ENCODE data around the gene ORM2. TPM values are rescaled to one million over a fixed set of nuclear protein-coding genes. Genes with fewer than 3 reads are reported as not detected.
"Not testable (repeated sequence)": the region's sequence is repeated elsewhere in the genome, so short reads cannot be mapped to it uniquely, and the experiment has no call there.

Gene ORM2
- polyA plus RNA-seq, 3 donors, result 0.30 to 0.33 TPM; not detected in 1

- Histone ChIP-seq H4K20me1 (ENCODE audit: insufficient read depth, low read length) (no peaks in the 10 kb centered on the region), H3K4me3 (replicated peaks in 1 of 3; ENCODE audit: low read depth in 2 of 3, low read length in 3 of 3) (no peak overlapping the region), H3K9me3 (replicated peaks in 1 of 2; ENCODE audit: control insufficient read depth in 1 of 2, insufficient read depth in 1 of 2, low read length in 2 of 2) (peaks cover 0 to 5% of the 10 kb centered on the region in 2 donors), H3K4me2 (replicated peaks; ENCODE audit: extremely low read depth, low read length, poor library complexity, severe bottlenecking) (no peak overlapping the region), H3K27me3 (ENCODE audit: control insufficient read depth in 2 of 2, insufficient read depth in 2 of 2, low read length in 2 of 2) (no peaks in the 10 kb centered on the region), H2AFZ (ENCODE audit: insufficient read depth, low read depth, low read length, poor library complexity, severe bottlenecking) (no peak overlapping the region), H3K9ac (ENCODE audit: insufficient read depth, low read length, poor library complexity, severe bottlenecking) (no peak overlapping the region), H3K36me3 (replicated peaks in 1 of 2; ENCODE audit: control insufficient read depth in 1 of 2, insufficient read depth in 2 of 2, low read length in 2 of 2) (peaks cover 0 to 6% of the 10 kb centered on the region in 2 donors), H3K27ac (ENCODE audit: low read depth in 1 of 2, low read length in 2 of 2) (no peak overlapping the region), H3K4me1 (ENCODE audit: control insufficient read depth in 1 of 2, insufficient read depth in 2 of 2, low read length in 2 of 2) (peaks cover 0 to 3% of the 10 kb centered on the region in 2 donors), H3K79me2 (ENCODE audit: insufficient read depth, low read length) (no peaks in the 10 kb centered on the region)
- Mint-ChIP-seq H3K27me3 (ENCODE audit: low read depth in 3 of 3) (peaks cover 0 to 5% (median 0%) of the 10 kb centered on the region in 3 donors), H3K27ac (no peak overlapping the region), H3K9me3 (peaks cover 0 to 2% (median 0%) of the 10 kb centered on the region in 7 donors), H3K4me1 (peaks cover 4% of the 10 kb centered on the region), H3K4me3 (no peak overlapping the region), H3K36me3 (no peaks in the 10 kb centered on the region)
- intact Hi-C loops (cut with micrococcal nuclease), result no loop called here
- 94% methylated on average over 5 of the region's 8 CpGs for WGBS (ENCODE audit: insufficient coverage)
- no peak for TF ChIP-seq CTCF (IDR thresholded peaks at IDR 0.05)
- no peak for DNase-seq
Measured at GRCh38 chr9:114324492-114324891, 5.2 kb upstream of the ORM2 start.

GRCh38 chr9:114324965-114325364, 4.7 kb upstream of the ORM2 start:
- intact Hi-C loops (cut with micrococcal nuclease); H3K4me1 Mint-ChIP-seq; DNase-seq; H3K27me3 Mint-ChIP-seq (ENCODE audit: low read depth in 3 of 3); H3K4me3 Mint-ChIP-seq; H3K4me1 ChIP-seq (ENCODE audit: control insufficient read depth in 1 of 2, insufficient read depth in 2 of 2, low read length in 2 of 2); H2AFZ ChIP-seq (ENCODE audit: insufficient read depth, low read depth, low read length, poor library complexity, severe bottlenecking); H3K27ac Mint-ChIP-seq; H3K9me3 ChIP-seq (replicated peaks in 1 of 2; ENCODE audit: control insufficient read depth in 1 of 2, insufficient read depth in 1 of 2, low read length in 2 of 2); H3K27ac ChIP-seq (ENCODE audit: low read depth in 1 of 2, low read length in 2 of 2); H3K9me3 Mint-ChIP-seq; H3K36me3 Mint-ChIP-seq; H3K79me2 ChIP-seq (ENCODE audit: insufficient read depth, low read length); H3K27me3 ChIP-seq (ENCODE audit: control insufficient read depth in 2 of 2, insufficient read depth in 2 of 2, low read length in 2 of 2); H3K4me2 ChIP-seq (replicated peaks; ENCODE audit: extremely low read depth, low read length, poor library complexity, severe bottlenecking); H3K9ac ChIP-seq (ENCODE audit: insufficient read depth, low read length, poor library complexity, severe bottlenecking); H3K36me3 ChIP-seq (replicated peaks in 1 of 2; ENCODE audit: control insufficient read depth in 1 of 2, insufficient read depth in 2 of 2, low read length in 2 of 2); H4K20me1 ChIP-seq (ENCODE audit: insufficient read depth, low read length); H3K4me3 ChIP-seq (replicated peaks in 1 of 3; ENCODE audit: low read depth in 2 of 3, low read length in 3 of 3): not testable (repeated sequence)
- 100% methylated on average over 6 of the region's 9 CpGs for WGBS (ENCODE audit: insufficient coverage)

GRCh38 chr9:114325684-114326254, 3.9 kb upstream of the ORM2 start:
- no CpG with 5 or more reads among the region's 3 CpGs for WGBS (ENCODE audit: insufficient coverage)
- H3K4me1 ChIP-seq (ENCODE audit: control insufficient read depth in 1 of 2, insufficient read depth in 2 of 2, low read length in 2 of 2); H3K27me3 ChIP-seq (ENCODE audit: control insufficient read depth in 2 of 2, insufficient read depth in 2 of 2, low read length in 2 of 2); H3K4me1 Mint-ChIP-seq; H3K9ac ChIP-seq (ENCODE audit: insufficient read depth, low read length, poor library complexity, severe bottlenecking); H3K4me3 ChIP-seq (replicated peaks in 1 of 3; ENCODE audit: low read depth in 2 of 3, low read length in 3 of 3); H3K9me3 Mint-ChIP-seq; DNase-seq; H3K27me3 Mint-ChIP-seq (ENCODE audit: low read depth in 3 of 3); H2AFZ ChIP-seq (ENCODE audit: insufficient read depth, low read depth, low read length, poor library complexity, severe bottlenecking); H3K4me2 ChIP-seq (replicated peaks; ENCODE audit: extremely low read depth, low read length, poor library complexity, severe bottlenecking); H3K79me2 ChIP-seq (ENCODE audit: insufficient read depth, low read length); H3K27ac Mint-ChIP-seq; intact Hi-C loops (cut with micrococcal nuclease); H3K9me3 ChIP-seq (replicated peaks in 1 of 2; ENCODE audit: control insufficient read depth in 1 of 2, insufficient read depth in 1 of 2, low read length in 2 of 2); H3K36me3 ChIP-seq (replicated peaks in 1 of 2; ENCODE audit: control insufficient read depth in 1 of 2, insufficient read depth in 2 of 2, low read length in 2 of 2); H3K36me3 Mint-ChIP-seq; H4K20me1 ChIP-seq (ENCODE audit: insufficient read depth, low read length); H3K27ac ChIP-seq (ENCODE audit: low read depth in 1 of 2, low read length in 2 of 2); H3K4me3 Mint-ChIP-seq: not testable (repeated sequence)

Measured in CD14-positive monocyte (primary cell).